ENCODE measurements around the gene TMOD1.

TMOD1 gene

GRCh38 chr9:97623946-97624345 lies 122.5 kb downstream of the TMOD1 start:
- TF ChIP-seq CTCF (IDR thresholded peaks at IDR 0.05; ENCODE audit: insufficient read depth, missing control alignments), result no peak
- DNase-seq (ENCODE audit: insufficient read length, low spot score) (no peak), FAIRE-seq (no peak)

- no peak for TF ChIP-seq CTCF (IDR thresholded peaks at IDR 0.05; ENCODE audit: insufficient read depth, missing control alignments)
- no peak for FAIRE-seq
- DNase-seq (ENCODE audit: insufficient read length, low spot score), result no peak
Measured at GRCh38 chr9:97625620-97626019, 124.2 kb downstream of the TMOD1 start.

- no peak for TF ChIP-seq CTCF (IDR thresholded peaks at IDR 0.05; ENCODE audit: insufficient read depth, missing control alignments)
- DNase-seq (ENCODE audit: insufficient read length, low spot score), result no peak
- FAIRE-seq, result no peak
Measured at GRCh38 chr9:97627624-97628023, 126.2 kb downstream of the TMOD1 start.

GRCh38 chr9:97628668-97629067 lies 127.2 kb downstream of the TMOD1 start:
- no peak for TF ChIP-seq CTCF (IDR thresholded peaks at IDR 0.05; ENCODE audit: insufficient read depth, missing control alignments)
- no peak for DNase-seq (ENCODE audit: insufficient read length, low spot score)
- FAIRE-seq, result no peak

GRCh38 chr9:97629156-97629555 lies 127.7 kb downstream of the TMOD1 start:
- DNase-seq (ENCODE audit: insufficient read length, low spot score) (no peak), FAIRE-seq (no peak)
- TF ChIP-seq CTCF (IDR thresholded peaks at IDR 0.05; ENCODE audit: insufficient read depth, missing control alignments), result no peak

GRCh38 chr9:97630591-97630990 lies 129.1 kb downstream of the TMOD1 start:
- no peak for TF ChIP-seq CTCF (IDR thresholded peaks at IDR 0.05; ENCODE audit: insufficient read depth, missing control alignments)
- no peak for DNase-seq (ENCODE audit: insufficient read length, low spot score)
- FAIRE-seq, result no peak

- FAIRE-seq, result no peak
- DNase-seq (ENCODE audit: insufficient read length, low spot score), result no peak
- TF ChIP-seq CTCF (IDR thresholded peaks at IDR 0.05; ENCODE audit: insufficient read depth, missing control alignments), result no peak
Measured at GRCh38 chr9:97632248-97632984, 130.9 kb downstream of the TMOD1 start.
